ENCODE results near the gene RNF123.

DNA sequence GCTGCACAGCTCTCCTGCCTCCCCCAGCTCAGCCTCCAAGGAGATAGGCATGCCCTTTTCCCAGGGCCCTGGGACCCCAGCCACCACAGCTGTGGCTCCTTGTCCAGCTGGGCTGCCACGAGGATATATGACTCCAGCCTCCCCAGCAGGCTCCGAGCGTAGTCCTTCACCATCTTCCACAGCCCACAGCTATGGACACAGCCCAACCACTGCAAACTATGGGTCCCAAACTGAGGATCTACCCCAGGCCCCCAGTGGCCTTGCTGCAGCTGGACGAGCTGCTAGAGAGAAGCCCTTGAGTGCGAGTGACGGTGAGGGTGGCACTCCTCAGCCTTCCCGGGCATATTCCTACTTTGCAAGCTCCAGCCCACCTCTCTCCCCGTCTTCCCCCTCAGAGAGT, 35.7 kb upstream of the RNF123 start:
- no peak for TF ChIP-seq CTCF (IDR thresholded peaks at IDR 0.05)
- no peak for TF ChIP-seq POLR2A (IDR thresholded peaks at IDR 0.05)
